HEK293T (cell line): Measurements from ENCODE around the gene CCDC8.

ENCODE experiments used
- CTCF ChIA-PET: fragments of 350-600 bp; formaldehyde crosslinking; extraction: SDS; loops from one replicate; lab custom pipeline; 2021; ENCODE audit warnings: antibody characterized with exemption, inconsistent platforms; lab: Yijun Ruan, JAX
- POLR2A ChIA-PET: fragments of 350-600 bp; formaldehyde crosslinking; extraction: SDS; loops from one replicate; lab custom pipeline; 2020; ENCODE audit warnings: antibody characterized with exemption, inconsistent platforms; lab: Yijun Ruan, JAX
- DNase-seq: peaks from one replicate; pipeline ENCODE4 v3.0.0; 2012; ENCODE audit warnings: mixed read lengths; ENCODE audit errors: extremely low spot score
- ARNT ChIP-seq: fragments of 450-650 bp; IDR thresholded peaks from 2 replicates; pipeline ENCODE4 v1.6.1; 2017; ENCODE audit warnings: mild to moderate bottlenecking
- BHLHE40 ChIP-seq: fragments of 450-650 bp; IDR thresholded peaks from 2 replicates; pipeline ENCODE4 v1.6.1; 2016; ENCODE audit warnings: mild to moderate bottlenecking, moderate library complexity, borderline replicate concordance
- CTBP1 ChIP-seq: fragments of 450-650 bp; IDR thresholded peaks from 2 replicates; pipeline ENCODE4 v1.6.1; 2016; ENCODE audit warnings: borderline replicate concordance
- ELF4 ChIP-seq: fragments of 450-650 bp; IDR thresholded peaks from 2 replicates; pipeline ENCODE4 v1.6.1; 2017; ENCODE audit warnings: antibody characterized with exemption
- FOXA1 ChIP-seq: fragments of 450-650 bp; IDR thresholded peaks from 2 replicates; pipeline ENCODE4 v1.6.1; 2016; ENCODE audit warnings: mild to moderate bottlenecking
- FOXK2 ChIP-seq: fragments of 450-650 bp; IDR thresholded peaks from 2 replicates; pipeline ENCODE4 v1.6.1; 2016; ENCODE audit warnings: mild to moderate bottlenecking
- FOXM1 ChIP-seq: fragments of 450-650 bp; IDR thresholded peaks from 2 replicates; pipeline ENCODE4 v1.6.1; 2017; ENCODE audit warnings: mild to moderate bottlenecking, borderline replicate concordance
- HDGF ChIP-seq: fragments of 450-650 bp; IDR thresholded peaks from 2 replicates; pipeline ENCODE4 v1.6.1; 2017; ENCODE audit warnings: antibody characterized with exemption, borderline replicate concordance
- L3MBTL2 ChIP-seq: fragments of 450-650 bp; conservative IDR thresholded peaks from 2 replicates; pipeline ENCODE4 v1.6.1; 2016; ENCODE audit warnings: mild to moderate bottlenecking
- LEF1 ChIP-seq: fragments of 450-650 bp; IDR thresholded peaks from 2 replicates; pipeline ENCODE4 v1.6.1; 2017; ENCODE audit warnings: mild to moderate bottlenecking, borderline replicate concordance
- NFRKB ChIP-seq: fragments of 450-650 bp; IDR thresholded peaks from 2 replicates; pipeline ENCODE4 v1.6.1; 2016; ENCODE audit warnings: mild to moderate bottlenecking, moderate library complexity
- SP1 ChIP-seq: fragments of 450-650 bp; IDR thresholded peaks from 2 replicates; pipeline ENCODE4 v1.6.1; 2017
- SUZ12 ChIP-seq: fragments of 450-650 bp; IDR thresholded peaks from 2 replicates; pipeline ENCODE4 v1.6.1; 2016; ENCODE audit warnings: mild to moderate bottlenecking
- TARDBP ChIP-seq: fragments of 450-650 bp; IDR thresholded peaks from 2 replicates; pipeline ENCODE4 v1.6.1; 2016
- ZNF384 ChIP-seq: fragments of 450-650 bp; IDR thresholded peaks from 2 replicates; pipeline ENCODE4 v1.6.1; 2016
- TF ChIP-seq, protein P1 (sequence below): fragments of 450-650 bp; IDR thresholded peaks from 2 replicates; pipeline ENCODE4 v1.6.1; 2016

Gene CCDC8

GRCh38 chr19:46372901-46373490 is 40.4 kb downstream of the CCDC8 start:
- no peak for DNase-seq
- ChIA-PET POLR2A (no interaction called here), CTCF (no interaction called here)

DNA sequence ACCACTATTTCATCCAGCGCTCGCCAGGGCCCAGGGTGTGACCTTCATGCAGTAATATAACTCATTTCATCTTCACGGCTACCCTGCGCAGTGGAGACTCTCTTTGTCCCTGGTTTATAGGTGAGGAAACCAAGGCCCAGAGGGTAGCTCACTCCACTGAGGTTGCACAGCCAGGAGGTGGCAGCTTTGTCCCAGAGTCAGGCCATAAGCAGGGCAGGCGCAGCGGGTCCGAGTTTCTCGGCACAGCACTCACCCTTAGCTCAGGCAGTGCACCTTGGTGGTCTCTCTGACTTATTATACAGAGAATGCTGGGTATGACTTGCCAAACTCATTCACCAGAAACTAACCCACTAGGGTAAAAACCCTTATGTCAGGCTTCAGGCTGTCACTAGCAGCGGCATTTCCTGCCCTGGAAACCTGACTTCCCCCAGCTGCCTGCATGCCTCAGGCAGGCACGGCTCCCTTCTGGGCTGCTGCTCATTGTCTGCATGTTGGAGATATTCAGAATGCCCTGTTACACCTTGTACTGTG is 41.9 kb downstream of the CCDC8 start:
- ChIA-PET POLR2A (no interaction called here), CTCF (interaction anchor here (1.0 kb wide), 1 partner anchor 10 kb away, joined by 3 read pairs; no protein-coding TSS in a partner anchor)
- DNase-seq: no peak
- no peak for TF ChIP-seq NFRKB
- TF ChIP-seq HDGF: no peak
- no peak for TF ChIP-seq LEF1
- no peak for TF ChIP-seq SP1
- TF ChIP-seq FOXM1: no peak
- TF ChIP-seq FOXK2: no peak
- TF ChIP-seq ZNF384: no peak
- TF ChIP-seq BHLHE40: no peak
- TF ChIP-seq ELF4: no peak

More at GRCh38 chr19:46372901-46373490, 40.4 kb downstream of the CCDC8 start:
- TF ChIP-seq ELF4 (no peak), LEF1 (no peak), ARNT (no peak), TARDBP (no peak), FOXM1 (no peak), SUZ12 (no peak), CTBP1 (no peak)
- TF ChIP-seq, protein P1, sequence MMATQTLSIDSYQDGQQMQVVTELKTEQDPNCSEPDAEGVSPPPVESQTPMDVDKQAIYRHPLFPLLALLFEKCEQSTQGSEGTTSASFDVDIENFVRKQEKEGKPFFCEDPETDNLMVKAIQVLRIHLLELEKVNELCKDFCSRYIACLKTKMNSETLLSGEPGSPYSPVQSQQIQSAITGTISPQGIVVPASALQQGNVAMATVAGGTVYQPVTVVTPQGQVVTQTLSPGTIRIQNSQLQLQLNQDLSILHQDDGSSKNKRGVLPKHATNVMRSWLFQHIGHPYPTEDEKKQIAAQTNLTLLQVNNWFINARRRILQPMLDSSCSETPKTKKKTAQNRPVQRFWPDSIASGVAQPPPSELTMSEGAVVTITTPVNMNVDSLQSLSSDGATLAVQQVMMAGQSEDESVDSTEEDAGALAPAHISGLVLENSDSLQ: no peak

DNA sequence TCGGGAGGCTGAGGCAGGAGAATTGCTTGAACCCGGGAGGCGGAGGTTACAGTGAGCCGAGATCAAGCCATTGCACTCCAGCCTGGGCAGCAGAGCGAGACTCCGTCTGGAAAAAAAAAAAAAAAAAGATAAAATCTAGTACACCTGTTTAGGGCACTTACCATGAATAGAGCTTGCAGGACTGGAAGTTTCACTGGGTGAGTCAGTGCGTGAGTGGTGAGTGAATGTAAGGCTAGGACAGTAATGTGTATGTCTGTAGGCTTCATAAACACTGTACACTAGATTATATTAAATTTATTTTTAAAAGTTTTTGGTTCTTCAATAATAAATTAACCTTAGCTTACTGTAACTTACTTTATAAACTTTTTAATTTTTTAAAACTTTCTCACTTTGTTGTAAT is 43.5 kb downstream of the CCDC8 start:
- ChIA-PET POLR2A (no interaction called here), CTCF (interaction anchor here (0.7 to 1.0 kb wide), 2 partner anchors 11 to 22 kb away, joined by 3 read pairs; no protein-coding TSS in a partner anchor)
- DNase-seq: no peak
- TF ChIP-seq HDGF (no peak), L3MBTL2 (no peak), CTBP1 (no peak), FOXA1 (no peak), SP1 (no peak), NFRKB (no peak), FOXM1 (no peak), TARDBP (no peak), FOXK2 (no peak), SUZ12 (no peak)
- TF ChIP-seq, protein P1: no peak

GRCh38 chr19:46368116-46368515 is 45.2 kb downstream of the CCDC8 start:
- TF ChIP-seq L3MBTL2 (no peak), ELF4 (no peak), SP1 (no peak), NFRKB (no peak), BHLHE40 (no peak)
- DNase-seq: no peak
- CTCF ChIA-PET: no interaction called here
- POLR2A ChIA-PET: no interaction called here

- no peak for TF ChIP-seq ZNF384
- TF ChIP-seq ELF4: no peak
- no peak for TF ChIP-seq SUZ12
- TF ChIP-seq FOXM1: no peak
- TF ChIP-seq, protein P1: no peak
- no peak for TF ChIP-seq LEF1
- TF ChIP-seq HDGF: no peak
- no peak for TF ChIP-seq L3MBTL2
- TF ChIP-seq ARNT: no peak
- no peak for TF ChIP-seq CTBP1
- POLR2A ChIA-PET: no interaction called here
- no peak for DNase-seq
- CTCF ChIA-PET: no interaction called here
These were observed 45.9 kb downstream of the CCDC8 start for GRCh38 chr19:46367426-46367825.

GRCh38 chr19:46366620-46367292 is 46.6 kb downstream of the CCDC8 start:
- no peak for DNase-seq
- TF ChIP-seq ARNT (no peak), L3MBTL2 (no peak), HDGF (no peak), FOXK2 (no peak), LEF1 (no peak), FOXM1 (no peak), FOXA1 (no peak), SP1 (no peak), ELF4 (no peak), BHLHE40 (no peak), NFRKB (no peak), TARDBP (no peak), SUZ12 (no peak)
- POLR2A ChIA-PET: no interaction called here
- CTCF ChIA-PET: no interaction called here
